Brain microvascular endothelial cell (primary cell): ENCODE data around the gene RAB3GAP2.

Experiments used
- DNase-seq: peaks from one replicate; pipeline ENCODE4 v3.0.0-alpha.2; 2020
- H3K27ac ChIP-seq: fragments of 250-450 bp; sonication (Bioruptor Pico); 2 replicates; pipeline ENCODE4 v1.5.1; 2020; ENCODE audit warnings: mild to moderate bottlenecking, moderate library complexity
- H3K27me3 ChIP-seq: fragments of 250-450 bp; sonication (Bioruptor Pico); replicated peaks from 2 replicates; pipeline ENCODE4 v1.5.1; 2020; ENCODE audit warnings: mild to moderate bottlenecking
- H3K36me3 ChIP-seq: fragments of 250-450 bp; sonication (Bioruptor Pico); replicated peaks from 2 replicates; pipeline ENCODE4 v1.5.1; 2020; ENCODE audit warnings: mild to moderate bottlenecking
- H3K4me3 ChIP-seq: 2 replicates; pipeline ENCODE4 v1.5.1; 2011; ENCODE audit warnings: low read depth, mild to moderate bottlenecking, control low read depth, low read length, moderate library complexity
- CTCF ChIP-seq: IDR thresholded peaks from 2 replicates; pipeline ENCODE4 v1.5.1; 2011; ENCODE audit warnings: low read depth, mild to moderate bottlenecking, moderate library complexity, low read length, control low read depth, inconsistent platforms; ENCODE audit errors: missing control alignments
- in situ Hi-C: cut with HindIII; loops from 2 replicates; pipeline ENCODE4 v1.10.0; 2017; ENCODE audit warnings: low sequenced_read_pairs, low pct_ligation_motif_present

RAB3GAP2 gene

GRCh38 chr1:220227393-220227792 lies 44.9 kb downstream of the RAB3GAP2 start:
- no peaks in the 10 kb centered on the region for H3K27me3 ChIP-seq
- in situ Hi-C loops, result no loop called here
- no peaks in the 10 kb centered on the region for H3K36me3 ChIP-seq
- DNase-seq, result no peak
- TF ChIP-seq CTCF, result no peak
- H3K4me3 ChIP-seq, result no peak overlapping the region
- no peak overlapping the region for H3K27ac ChIP-seq

- Histone ChIP-seq H3K36me3 (no peaks in the 10 kb centered on the region), H3K27me3 (no peaks in the 10 kb centered on the region), H3K4me3 (no peak overlapping the region), H3K27ac (no peak overlapping the region)
- no peak for DNase-seq
- TF ChIP-seq CTCF, result no peak
- in situ Hi-C loops, result no loop called here
Observed at GRCh38 chr1:220226752-220227151, 45.5 kb downstream of the RAB3GAP2 start.

GRCh38 chr1:220225957-220226356 lies 46.3 kb downstream of the RAB3GAP2 start:
- Histone ChIP-seq H3K27ac (no peak overlapping the region), H3K4me3 (no peak overlapping the region), H3K36me3 (no peaks in the 10 kb centered on the region), H3K27me3 (no peaks in the 10 kb centered on the region)
- no peak for TF ChIP-seq CTCF
- no peak for DNase-seq
- in situ Hi-C loops, result no loop called here

- Histone ChIP-seq H3K27ac (no peak overlapping the region), H3K36me3 (no peaks in the 10 kb centered on the region), H3K27me3 (no peaks in the 10 kb centered on the region), H3K4me3 (no peak overlapping the region)
- DNase-seq, result no peak
- no peak for TF ChIP-seq CTCF
- in situ Hi-C loops, result no loop called here
Observed at GRCh38 chr1:220224611-220225124, 47.6 kb downstream of the RAB3GAP2 start.

- TF ChIP-seq CTCF, result no peak
- Histone ChIP-seq H3K4me3 (no peak overlapping the region), H3K27me3 (no peaks in the 10 kb centered on the region), H3K27ac (no peak overlapping the region), H3K36me3 (no peaks in the 10 kb centered on the region)
- in situ Hi-C loops, result no loop called here
- DNase-seq, result no peak
Observed at GRCh38 chr1:220224033-220224432, 48.2 kb downstream of the RAB3GAP2 start.

GRCh38 chr1:220222939-220223338 lies 49.3 kb downstream of the RAB3GAP2 start:
- Histone ChIP-seq H3K36me3 (no peaks in the 10 kb centered on the region), H3K27me3 (no peaks in the 10 kb centered on the region), H3K4me3 (no peak overlapping the region), H3K27ac (no peak overlapping the region)
- in situ Hi-C loops, result no loop called here
- TF ChIP-seq CTCF, result no peak
- DNase-seq, result no peak
